Urinary bladder (tissue), 4 donors: ENCODE results near the gene MKI67. TPM values are rescaled to one million over a fixed set of nuclear protein-coding genes. Genes with fewer than 3 reads are reported as not detected.

Experiments
- DNase-seq: peaks from one replicate; pipeline ENCODE4 v3.0.0-alpha.2; 2015; ENCODE audit errors: extremely low spot score
- H3K27ac ChIP-seq: one replicate; pipeline ENCODE4 v1.5.1; 2013; ENCODE audit warnings: low read depth, mild to moderate bottlenecking, moderate library complexity
- H3K36me3 ChIP-seq: one replicate; pipeline ENCODE4 v1.6.1; 2013; ENCODE audit warnings: mild to moderate bottlenecking, moderate library complexity; ENCODE audit not compliant: insufficient read depth
- H3K4me1 ChIP-seq: one replicate; pipeline ENCODE4 v1.6.1; 2013; ENCODE audit warnings: mild to moderate bottlenecking, moderate library complexity; ENCODE audit not compliant: insufficient read depth
- H3K4me3 ChIP-seq: one replicate; pipeline ENCODE4 v1.5.1; 2013; ENCODE audit warnings: low read depth, low read length
- WGBS: extraction: QIAGEN DNeasy Blood & Tissue Kit; methylation state at CpG from one replicate; pipeline ENCODE4 v1.1.7; 2013; 5-methylcytosine and 5-hydroxymethylcytosine counted together
- polyA plus RNA-seq: library from polyadenylated mRNA; stranded (reverse); fragments of 200-250 nt; gene quantifications from one replicate; pipeline ENCODE4 v1.2.3, GENCODE V29; 2013
- total RNA-seq: library from RNA; depleted of rRNA; stranded (reverse); fragments of >200 nt; gene quantifications from one replicate; pipeline ENCODE4 v1.2.3, GENCODE V29; 2014
- donor health status: healthy with polysubstance abuse.
- donor health status: healthy.

Gene MKI67
- total and polyA plus RNA-seq, 2 donors: 0.42 to 17.8 TPM

GRCh38 chr10:128059266-128059981, 66.8 kb downstream of the MKI67 start:
- H3K4me3 ChIP-seq: no peak overlapping the region
- H3K36me3 ChIP-seq: no peaks in the 10 kb centered on the region
- no peaks in the 10 kb centered on the region for H3K4me1 ChIP-seq
- 72% methylated on average over 15 of the region's 15 CpGs for WGBS
- H3K27ac ChIP-seq: no peak overlapping the region
- DNase-seq: no peak

- no peak for DNase-seq
- Histone ChIP-seq H3K4me3 (no peak overlapping the region), H3K36me3 (no peaks in the 10 kb centered on the region), H3K27ac (no peak overlapping the region), H3K4me1 (no peaks in the 10 kb centered on the region)
Observed at GRCh38 chr10:128058750-128059134, 67.5 kb downstream of the MKI67 start.

GRCh38 chr10:128058106-128058749, 68.0 kb downstream of the MKI67 start:
- H3K27ac ChIP-seq: no peak overlapping the region
- WGBS: 87% methylated on average over 9 of the region's 9 CpGs

GRCh38 chr10:128056303-128057050, 69.7 kb downstream of the MKI67 start:
- no peak overlapping the region for H3K4me3 ChIP-seq
- WGBS: 91% methylated on average over 17 of the region's 17 CpGs
- DNase-seq: no peak
- H3K4me1 ChIP-seq: no peaks in the 10 kb centered on the region
- H3K36me3 ChIP-seq: no peaks in the 10 kb centered on the region
- no peak overlapping the region for H3K27ac ChIP-seq

More at GRCh38 chr10:128058106-128058749, 68.0 kb downstream of the MKI67 start:
- Histone ChIP-seq H3K36me3 (no peaks in the 10 kb centered on the region), H3K4me1 (no peaks in the 10 kb centered on the region), H3K4me3 (no peak overlapping the region)
- no peak for DNase-seq

GRCh38 chr10:128055061-128055868, 71.0 kb downstream of the MKI67 start:
- 95% methylated on average over 25 of the region's 25 CpGs for WGBS
- DNase-seq: no peak
- H3K36me3 ChIP-seq: no peaks in the 10 kb centered on the region

GRCh38 chr10:128054163-128054970, 71.9 kb downstream of the MKI67 start:
- Histone ChIP-seq H3K4me3 (no peak overlapping the region), H3K4me1 (no peaks in the 10 kb centered on the region), H3K36me3 (no peaks in the 10 kb centered on the region), H3K27ac (no peak overlapping the region)
- WGBS: 90% methylated on average over 16 of the region's 16 CpGs
- DNase-seq: no peak

More at GRCh38 chr10:128055061-128055868, 71.0 kb downstream of the MKI67 start:
- Histone ChIP-seq H3K4me3 (no peak overlapping the region), H3K4me1 (no peaks in the 10 kb centered on the region), H3K27ac (no peak overlapping the region)

GRCh38 chr10:128053356-128053755, 72.9 kb downstream of the MKI67 start:
- no peak for DNase-seq
- Histone ChIP-seq H3K4me3 (no peak overlapping the region), H3K27ac (no peak overlapping the region), H3K4me1 (no peaks in the 10 kb centered on the region), H3K36me3 (no peaks in the 10 kb centered on the region)
- WGBS: 95% methylated on average over 7 of the region's 7 CpGs

- H3K4me3 ChIP-seq: no peak overlapping the region
- H3K36me3 ChIP-seq: no peaks in the 10 kb centered on the region
- WGBS: 92% methylated on average over 7 of the region's 7 CpGs
- no peak overlapping the region for H3K27ac ChIP-seq
- no peaks in the 10 kb centered on the region for H3K4me1 ChIP-seq
- no peak for DNase-seq
Observed at GRCh38 chr10:128052696-128053095, 73.5 kb downstream of the MKI67 start.

- 73% methylated on average over 5 of the region's 5 CpGs for WGBS
- H3K4me3 ChIP-seq: no peak overlapping the region
- H3K4me1 ChIP-seq: no peaks in the 10 kb centered on the region
Observed at GRCh38 chr10:128051548-128051947, 74.7 kb downstream of the MKI67 start.

GRCh38 chr10:128050936-128051335, 75.3 kb downstream of the MKI67 start:
- no peak for DNase-seq
- no peak overlapping the region for H3K4me3 ChIP-seq
- H3K27ac ChIP-seq: no peak overlapping the region
- H3K4me1 ChIP-seq: no peaks in the 10 kb centered on the region
- H3K36me3 ChIP-seq: no peaks in the 10 kb centered on the region

More at GRCh38 chr10:128051548-128051947, 74.7 kb downstream of the MKI67 start:
- no peak overlapping the region for H3K27ac ChIP-seq
- DNase-seq: no peak
- H3K36me3 ChIP-seq: no peaks in the 10 kb centered on the region

GRCh38 chr10:128050121-128050516, 76.1 kb downstream of the MKI67 start:
- 93% methylated on average over 1 of the region's 1 CpG for WGBS
- Histone ChIP-seq H3K4me1 (no peaks in the 10 kb centered on the region), H3K4me3 (no peak overlapping the region), H3K36me3 (no peaks in the 10 kb centered on the region), H3K27ac (no peak overlapping the region)
- DNase-seq: no peak

GRCh38 chr10:128049226-128050120, 76.8 kb downstream of the MKI67 start:
- DNase-seq: no peak
- H3K36me3 ChIP-seq: no peaks in the 10 kb centered on the region
- H3K27ac ChIP-seq: no peak overlapping the region
- no peaks in the 10 kb centered on the region for H3K4me1 ChIP-seq
- no peak overlapping the region for H3K4me3 ChIP-seq
- WGBS: 84% methylated on average over 23 of the region's 23 CpGs
